Measurements from ENCODE around the gene OCIAD2.
A peak's percentile ranks its signal among the peaks of the same experiment; 100 is the strongest.
"Not testable (repeated sequence)": the region's sequence is repeated elsewhere in the genome, so short reads cannot be mapped to it uniquely, and the experiment has no call there.

OCIAD2 gene, protein sequence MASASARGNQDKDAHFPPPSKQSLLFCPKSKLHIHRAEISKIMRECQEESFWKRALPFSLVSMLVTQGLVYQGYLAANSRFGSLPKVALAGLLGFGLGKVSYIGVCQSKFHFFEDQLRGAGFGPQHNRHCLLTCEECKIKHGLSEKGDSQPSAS

DNA sequence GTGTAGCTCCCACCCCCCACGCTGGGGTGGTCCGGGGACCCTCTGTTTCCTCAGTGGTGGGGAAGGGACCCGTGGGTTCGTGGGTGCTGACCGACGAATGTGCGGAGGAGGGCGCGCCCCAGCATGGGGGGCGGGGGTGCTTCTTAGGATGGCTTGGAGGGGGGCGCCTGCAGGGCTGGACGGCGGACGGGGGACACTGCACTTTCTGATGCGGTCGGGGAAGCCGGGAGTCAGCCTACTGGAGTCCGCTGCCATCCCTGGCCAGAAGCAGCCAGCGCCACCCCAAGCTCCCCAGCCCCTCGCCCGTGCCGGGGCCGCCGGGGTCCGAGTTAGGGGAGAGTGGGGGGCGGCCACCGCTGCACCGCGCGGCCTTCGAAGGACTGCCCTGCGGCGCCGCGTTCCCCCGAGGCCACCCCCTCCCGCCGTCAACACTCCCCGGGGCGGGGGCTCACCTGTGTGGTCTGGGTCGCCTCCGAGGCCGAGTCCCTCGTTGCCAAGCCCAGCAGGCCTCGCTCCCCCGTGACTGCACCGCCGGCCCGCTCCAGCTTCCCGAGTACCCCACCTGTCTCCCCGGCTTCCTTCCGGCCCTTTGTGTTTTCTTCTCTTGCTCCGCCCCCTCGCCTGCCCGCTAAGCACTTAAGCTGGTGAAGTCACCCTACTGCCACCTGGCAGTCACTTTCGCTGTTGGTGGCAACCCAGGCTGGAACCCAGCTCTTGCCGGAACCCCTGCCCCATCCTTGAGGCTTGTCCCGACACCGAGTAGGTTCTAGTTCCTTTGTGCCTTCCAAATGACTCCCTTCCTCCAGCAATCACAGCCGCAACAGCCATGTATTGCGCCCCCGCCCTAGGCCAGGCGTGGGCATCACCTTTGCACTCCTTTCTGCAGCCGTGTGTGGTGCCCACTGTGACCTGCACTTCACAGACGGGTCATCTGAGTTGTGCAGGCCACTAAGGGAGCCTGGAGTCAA lies at the start of gene OCIAD2:
OCIAD2 (minus strand) TSS at position 569 of the 968 bp plus-strand sequence. CDS start 2,225 bp downstream, outside the sequence.
- DNase-seq = peak; percentile 82

DNA sequence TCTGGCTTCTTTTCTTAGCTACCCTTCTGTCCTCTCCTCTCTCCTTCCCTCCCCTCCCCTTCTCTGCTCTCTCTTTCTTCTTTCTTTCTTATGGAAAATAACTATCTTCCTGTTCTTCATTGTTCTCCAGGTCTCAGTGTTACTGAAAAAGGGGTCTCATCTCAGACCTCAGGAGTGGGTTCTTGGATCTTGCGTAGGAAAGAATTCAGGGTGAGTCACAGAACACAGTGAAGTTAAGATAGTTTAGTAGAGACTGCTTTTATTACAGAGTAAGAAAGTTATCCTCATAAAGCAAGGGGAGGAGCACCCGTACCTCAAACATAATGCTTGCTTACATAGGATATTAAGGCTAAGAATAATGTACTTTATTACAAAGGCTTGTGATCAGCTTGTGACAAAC lies 47.7 kb upstream of the OCIAD2 start:
- DNase-seq = no peak

DNA sequence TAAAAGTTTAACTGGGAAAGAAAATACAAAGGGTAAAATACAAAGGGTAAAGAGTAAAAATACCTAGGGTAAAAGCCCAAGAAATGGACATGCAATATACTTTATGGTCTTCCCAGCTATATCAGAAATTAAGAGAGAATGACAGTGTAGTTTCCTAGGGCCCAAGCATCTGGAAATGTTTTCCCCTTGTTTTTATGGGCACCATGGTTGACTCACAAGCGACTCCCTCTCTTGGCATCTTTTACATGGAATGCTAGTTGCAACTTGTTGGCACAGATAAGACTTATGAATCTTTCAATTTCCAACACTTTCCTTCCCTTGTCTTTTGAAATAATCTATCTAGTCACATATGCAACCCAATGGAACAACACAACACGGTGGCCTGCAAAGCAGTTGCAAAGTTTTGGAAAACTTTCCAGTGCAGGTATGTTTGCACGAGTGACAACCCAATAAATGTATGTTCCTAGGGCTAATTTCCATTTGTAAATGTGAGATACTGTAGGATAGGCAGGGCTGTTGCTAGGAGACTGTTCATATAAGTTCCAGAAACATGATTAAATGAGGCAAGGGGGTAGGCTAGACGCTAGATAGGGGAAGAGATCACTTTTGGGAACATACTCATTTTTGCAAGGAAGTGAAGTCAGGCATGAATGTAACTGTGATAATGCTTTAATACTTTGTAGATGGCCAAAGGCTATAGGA lies 43.1 kb upstream of the OCIAD2 start:
- no peak for DNase-seq

DNA sequence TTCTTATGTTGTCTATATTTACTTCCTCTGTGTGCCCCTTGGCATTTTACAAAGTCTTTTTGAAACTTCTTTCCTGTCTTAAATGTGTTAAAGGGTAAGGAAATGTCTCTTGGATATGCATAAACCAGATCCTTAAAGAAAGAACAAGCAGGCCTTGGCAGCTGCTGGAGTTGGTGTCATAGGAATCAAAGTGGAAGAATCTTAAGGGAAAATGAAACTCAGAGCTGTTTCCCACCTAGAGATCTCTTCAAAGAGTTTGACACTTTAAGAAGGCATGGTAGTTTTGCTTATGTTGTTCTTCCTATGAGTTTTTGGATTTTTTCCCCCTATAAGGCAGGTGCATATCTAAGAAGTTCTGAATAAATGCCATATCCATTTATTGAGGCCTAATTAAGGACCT lies 42.5 kb upstream of the OCIAD2 start:
- DNase-seq = no peak

DNA sequence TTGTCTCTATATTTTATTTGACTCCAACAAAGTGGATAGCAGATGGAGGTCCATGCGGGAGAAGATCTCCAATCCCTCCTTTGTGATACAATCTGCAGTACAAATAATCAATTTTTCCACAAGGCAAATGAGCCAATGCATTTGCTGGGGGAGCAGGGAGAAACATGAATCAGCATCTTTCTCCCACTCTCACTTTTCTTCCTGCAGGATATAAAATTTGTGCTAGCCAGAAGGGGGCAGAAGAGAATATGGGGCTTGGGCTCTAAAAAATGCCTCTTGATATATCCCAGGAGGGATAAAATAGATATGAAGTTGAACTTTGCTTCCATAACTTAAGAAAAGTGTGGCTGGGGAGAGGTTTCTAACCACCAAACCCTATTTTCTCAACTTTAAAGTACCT lies 41.2 kb upstream of the OCIAD2 start:
- no peak for DNase-seq

DNA sequence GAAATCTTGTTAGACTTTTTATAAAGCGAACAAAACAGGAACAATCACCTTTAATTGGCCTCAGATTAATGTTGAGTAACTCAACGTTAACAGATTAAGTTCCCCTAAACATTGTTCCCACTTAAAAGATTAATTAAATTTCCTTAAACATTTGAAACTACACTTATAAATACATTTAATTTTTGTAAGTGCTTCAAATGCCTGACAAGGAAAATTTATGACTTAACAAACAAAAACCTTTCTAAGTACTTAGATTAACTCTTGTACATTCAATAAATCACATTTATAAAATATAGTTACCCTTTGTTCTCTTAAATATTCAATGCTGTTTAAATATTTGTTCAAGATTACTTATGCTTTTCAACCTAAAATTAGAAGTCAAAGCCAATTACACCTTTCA lies 39.4 kb upstream of the OCIAD2 start:
- no peak for DNase-seq

DNA sequence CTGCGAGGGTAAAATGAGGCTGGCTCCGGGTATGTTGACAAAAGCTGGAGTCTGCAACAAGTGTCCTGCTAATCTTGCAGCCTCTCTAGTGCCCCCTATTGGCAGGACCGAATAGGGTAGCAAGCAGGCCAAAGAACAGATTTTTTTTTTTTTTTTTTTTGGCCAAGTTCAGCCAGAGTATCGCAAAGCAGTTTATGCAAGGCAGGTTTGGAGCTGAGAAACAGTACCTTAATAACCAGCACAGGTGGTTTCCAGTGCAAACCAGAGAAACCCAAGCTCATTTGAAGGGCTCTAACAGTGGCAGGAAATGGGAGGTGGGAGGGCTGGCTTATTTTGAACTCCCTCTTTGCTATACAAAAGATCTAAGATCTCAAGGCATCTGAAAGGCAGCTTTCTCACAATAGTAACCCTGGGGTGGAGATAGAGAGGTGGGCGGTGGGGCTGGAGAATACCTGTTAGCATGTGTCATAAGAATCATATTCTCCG lies 38.2 kb upstream of the OCIAD2 start:
- DNase-seq = peak; percentile 60

DNA sequence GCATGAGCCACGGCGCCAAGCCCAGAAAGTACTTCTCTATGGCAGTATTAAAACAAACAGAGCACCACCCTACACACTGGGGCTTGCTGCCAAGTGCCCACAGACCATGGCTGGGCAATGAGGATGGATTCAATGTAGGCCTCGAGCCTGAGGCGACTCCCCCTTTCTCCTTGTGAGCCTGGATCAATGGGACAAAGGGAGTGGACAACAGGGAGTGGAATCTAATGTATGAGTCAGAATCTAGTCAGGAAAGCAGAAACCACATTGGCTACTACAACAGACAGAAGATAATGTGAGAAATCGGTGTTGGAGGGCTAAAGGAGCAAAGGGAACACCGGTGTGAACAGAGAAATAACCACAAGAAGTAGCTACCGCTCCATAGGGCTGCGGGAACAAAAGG lies 37.7 kb upstream of the OCIAD2 start:
- no peak for DNase-seq

DNA sequence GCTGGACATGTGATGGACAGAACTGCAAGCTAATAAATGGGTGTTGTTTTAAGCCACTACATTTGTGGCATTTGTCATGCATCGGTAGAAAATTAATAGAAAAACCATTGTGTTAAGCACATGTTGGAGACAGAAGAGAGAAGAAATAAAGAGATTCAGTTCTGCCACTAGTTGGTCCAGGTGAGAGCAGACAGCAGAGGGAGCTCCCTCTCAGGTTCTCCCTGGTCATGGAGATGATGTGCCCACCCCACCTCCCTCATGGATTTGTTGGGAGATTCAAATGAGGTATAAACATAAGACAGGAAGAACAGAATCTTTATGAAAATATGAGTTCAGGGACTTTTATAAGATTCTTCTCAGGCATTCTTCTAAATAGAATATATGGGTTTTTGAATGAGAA lies 36.8 kb upstream of the OCIAD2 start:
- DNase-seq = no peak

DNA sequence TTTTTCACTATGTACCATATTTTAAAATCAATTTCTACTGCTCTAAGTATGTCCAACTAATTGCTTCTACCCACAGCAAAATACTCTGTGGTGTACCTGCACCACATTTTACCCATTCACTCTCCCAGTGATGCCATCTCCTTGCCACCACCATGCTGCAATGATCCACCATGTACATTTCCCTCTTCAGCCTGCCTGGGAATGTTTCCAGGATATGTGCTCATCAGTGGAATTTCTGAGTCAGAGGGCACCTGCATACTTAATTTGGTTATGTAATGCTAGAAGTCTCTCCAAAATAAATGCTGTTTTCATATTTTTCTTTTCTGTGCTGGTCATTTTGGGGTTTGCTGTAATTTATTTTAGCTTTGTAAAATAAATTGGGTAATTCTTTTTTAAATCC lies 33.2 kb upstream of the OCIAD2 start:
- no peak for DNase-seq

DNA sequence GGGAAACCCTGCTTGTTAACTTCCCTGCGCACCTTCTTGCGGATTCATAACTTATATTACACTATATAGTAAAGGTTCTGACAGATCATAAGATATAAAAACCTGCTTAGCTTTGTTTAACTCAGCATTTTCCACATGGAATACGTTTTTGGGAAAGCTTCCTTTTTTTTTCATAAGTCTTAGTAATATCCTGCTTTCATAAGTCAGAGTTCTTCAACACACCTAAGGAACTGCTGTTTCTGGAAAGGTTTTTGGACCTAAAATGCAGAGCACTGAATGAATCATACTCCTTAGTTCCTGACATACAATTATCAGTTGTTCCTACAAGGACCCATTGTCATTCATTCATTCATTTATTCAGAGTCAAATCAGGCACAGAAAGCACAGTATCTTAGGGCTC lies 32.3 kb upstream of the OCIAD2 start:
- DNase-seq = no peak

DNA sequence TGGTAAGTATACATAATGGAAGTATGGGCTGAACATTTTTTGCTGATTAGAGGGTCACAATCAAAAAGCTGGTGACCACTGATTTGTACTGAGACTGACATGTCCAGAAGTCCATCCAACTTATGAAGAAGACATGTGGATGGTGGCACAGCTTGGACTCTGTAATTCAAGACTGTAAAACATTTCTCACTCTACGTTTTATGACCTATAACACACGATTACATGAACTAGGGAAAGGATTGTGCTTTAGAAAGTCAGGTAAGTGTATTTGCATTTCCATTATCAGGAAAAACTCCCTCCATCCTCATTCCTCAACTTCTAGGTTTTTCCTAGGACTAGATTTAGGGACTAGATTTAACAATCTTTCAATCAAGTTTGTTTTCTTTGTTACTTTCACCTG lies 30.5 kb upstream of the OCIAD2 start:
- DNase-seq = no peak

DNA sequence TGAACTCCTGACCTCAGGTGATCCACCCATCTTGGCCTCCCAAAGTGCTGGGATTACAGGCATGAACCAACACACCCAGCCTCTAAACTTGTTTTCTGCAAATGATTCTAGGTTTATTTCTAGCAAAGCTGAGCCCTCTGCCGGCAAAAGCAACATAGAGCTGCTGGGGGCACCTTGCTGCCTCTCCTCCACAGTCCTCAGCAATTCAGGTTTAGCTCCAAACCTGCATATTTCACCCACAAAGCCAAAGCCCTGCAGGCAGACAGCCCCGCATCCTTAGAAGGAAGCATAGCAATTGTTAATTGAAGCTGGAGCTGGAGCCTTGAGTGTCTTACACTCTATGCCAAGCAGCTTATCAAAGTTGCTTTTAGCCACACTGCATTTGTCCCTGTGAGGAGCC lies 24.9 kb upstream of the OCIAD2 start:
- no peak for DNase-seq

DNA sequence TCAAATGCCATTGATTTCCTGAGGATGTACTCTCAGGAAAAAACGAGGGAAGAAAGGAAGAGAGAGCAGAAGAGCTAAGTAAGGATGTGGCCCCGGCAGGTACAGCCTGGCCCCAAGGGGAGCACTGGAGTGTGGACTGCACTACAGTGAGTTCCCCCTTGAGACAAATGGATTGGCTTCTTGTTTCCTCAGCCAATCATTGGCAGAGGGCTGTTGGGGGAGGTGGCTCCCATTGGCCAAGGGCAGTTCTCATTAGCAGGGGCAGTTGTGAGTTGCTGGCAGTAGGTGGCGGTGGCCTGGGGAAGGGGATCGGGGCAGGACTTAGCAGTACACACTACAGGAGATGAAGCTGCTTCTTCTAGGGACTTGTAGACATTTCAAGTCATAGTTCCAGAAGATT lies 24.1 kb upstream of the OCIAD2 start:
- no peak for DNase-seq

DNA sequence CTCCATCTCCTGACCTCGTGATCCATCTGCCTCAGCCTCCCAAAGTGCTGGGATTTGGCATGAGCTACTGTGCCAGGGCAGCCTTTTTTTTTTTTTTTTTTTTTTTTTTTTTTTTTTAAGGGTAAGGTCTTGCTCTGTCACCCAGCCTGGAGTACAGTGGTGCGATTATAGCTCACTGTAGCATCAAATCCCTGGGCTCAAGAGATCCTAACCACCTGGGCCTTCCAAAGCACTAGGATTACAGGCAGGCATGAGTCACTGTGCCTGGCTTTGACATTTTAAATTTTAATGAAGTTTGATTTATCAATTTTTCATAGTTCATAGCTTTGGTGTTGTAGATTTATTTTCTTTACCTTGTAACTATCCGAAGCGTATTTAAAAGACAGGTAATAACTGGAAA lies 17.8 kb upstream of the OCIAD2 start:
- no peak for DNase-seq

DNA sequence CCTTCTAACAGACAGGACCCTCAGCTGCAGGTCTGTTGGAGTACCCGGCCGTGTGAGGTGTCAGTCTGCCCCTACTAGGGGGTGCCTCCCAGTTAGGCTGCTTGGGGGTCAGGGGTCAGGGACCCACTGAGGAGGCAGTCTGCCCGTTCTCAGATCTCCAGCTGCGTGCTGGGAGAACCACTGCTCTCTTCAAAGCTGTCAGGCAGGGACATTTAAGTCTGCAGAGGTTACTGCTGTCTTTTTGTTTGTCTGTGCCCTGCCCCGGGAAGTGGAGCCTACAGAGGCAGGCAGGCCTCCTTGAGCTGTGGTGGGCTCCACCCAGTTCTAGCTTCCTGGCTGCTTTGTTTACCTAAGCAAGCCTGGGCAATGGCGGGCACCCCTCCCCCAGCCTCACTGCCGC lies 16.5 kb upstream of the OCIAD2 start:
- DNase-seq = not testable (repeated sequence)

DNA sequence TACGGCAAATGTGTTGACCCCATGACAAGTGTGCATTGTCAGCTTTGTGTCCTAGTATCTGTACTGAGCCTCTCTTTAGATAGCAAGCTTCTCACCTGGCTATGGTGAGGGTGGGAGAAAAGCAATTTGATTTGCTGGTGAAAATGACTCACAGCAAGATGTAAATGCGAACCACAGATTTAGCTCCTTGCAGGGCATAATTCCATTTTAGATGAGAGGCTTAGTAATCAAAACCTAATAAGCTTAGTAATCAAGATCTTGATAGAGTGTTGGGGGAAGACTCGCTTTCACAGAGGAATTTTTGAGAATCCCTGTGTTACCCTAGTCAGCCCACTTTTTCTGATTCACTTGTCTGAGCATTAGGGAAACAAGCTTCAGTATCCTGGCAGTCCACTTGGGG lies 7.7 kb upstream of the OCIAD2 start:
- DNase-seq = no peak

DNA sequence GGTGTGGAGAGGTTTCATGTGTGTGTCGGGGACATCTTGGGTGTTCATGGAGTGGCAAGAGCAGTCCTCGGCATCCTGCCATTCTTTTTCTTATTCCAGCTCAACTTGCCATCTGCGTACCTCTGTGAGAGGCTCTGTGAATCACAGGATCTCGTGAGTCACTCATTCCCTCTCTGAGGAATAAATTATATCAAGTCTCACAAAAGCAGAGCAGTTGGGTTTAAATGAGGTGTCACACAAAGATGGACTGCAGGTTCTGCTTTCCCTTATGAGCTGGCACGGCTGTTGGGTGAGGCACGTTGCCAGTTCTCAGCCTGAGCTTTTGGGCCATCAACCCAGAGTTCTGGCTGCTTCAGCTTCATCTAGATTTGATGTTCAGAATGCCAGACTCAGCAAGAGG lies 6.8 kb upstream of the OCIAD2 start:
- peak; percentile 24 for DNase-seq

DNA sequence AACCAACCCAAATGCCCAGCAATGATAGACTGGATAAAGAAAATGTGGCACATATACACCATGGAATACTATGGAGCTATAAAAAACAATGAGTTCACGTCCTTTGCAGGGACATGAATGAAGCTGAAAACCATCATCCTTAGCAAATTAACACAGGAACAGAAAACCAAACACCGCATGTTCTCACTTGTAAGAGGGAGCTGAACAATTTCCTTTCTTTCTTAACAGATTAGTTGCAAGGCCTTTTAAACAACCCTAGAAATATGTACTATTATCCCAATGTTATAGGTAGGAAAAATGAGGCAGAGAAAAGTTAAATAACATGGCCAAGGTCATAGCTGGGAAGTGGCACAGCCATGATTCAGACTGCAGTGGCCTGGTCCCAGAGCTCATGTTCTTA lies 5.8 kb upstream of the OCIAD2 start:
- no peak for DNase-seq

DNA sequence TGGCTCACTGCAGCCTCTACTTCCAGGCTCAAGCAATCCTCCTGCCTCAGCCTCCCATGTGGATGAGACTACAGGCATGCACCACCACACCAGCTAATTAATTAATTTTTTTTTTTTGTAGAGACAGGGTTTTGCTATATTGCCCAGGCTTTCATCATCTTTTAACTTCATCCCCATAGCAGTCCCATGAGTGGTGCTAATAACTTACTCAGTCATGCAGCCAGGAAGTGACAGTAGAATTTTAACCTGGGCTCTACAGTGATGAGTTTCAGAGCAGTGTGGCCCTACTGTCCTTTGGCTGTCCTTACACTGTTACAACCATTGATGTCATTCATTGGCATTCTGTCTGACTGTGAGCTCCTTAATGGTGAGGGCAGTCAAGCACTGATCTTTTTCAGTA lies 3.9 kb upstream of the OCIAD2 start:
- no peak for DNase-seq

DNA sequence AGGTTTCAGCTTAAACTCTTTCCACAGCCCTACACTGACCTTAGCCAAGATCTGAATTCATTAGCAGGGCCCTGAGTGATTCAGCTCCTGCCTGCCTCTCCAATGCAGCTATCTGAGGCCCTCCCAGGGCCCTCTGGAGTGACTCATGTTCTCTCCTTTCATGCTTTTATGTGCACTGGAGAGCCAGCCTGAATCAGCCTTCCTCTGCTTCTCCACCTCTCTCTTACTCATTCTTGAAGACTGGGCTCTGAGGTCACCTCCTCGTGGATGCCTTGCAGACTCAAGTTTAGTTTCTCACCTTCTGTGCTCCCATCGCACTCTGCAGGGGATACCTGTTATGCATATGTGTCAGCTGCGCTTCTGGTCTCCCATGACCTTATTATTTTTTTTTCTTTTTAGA lies 3.1 kb upstream of the OCIAD2 start:
- peak; percentile 88 for DNase-seq

DNA sequence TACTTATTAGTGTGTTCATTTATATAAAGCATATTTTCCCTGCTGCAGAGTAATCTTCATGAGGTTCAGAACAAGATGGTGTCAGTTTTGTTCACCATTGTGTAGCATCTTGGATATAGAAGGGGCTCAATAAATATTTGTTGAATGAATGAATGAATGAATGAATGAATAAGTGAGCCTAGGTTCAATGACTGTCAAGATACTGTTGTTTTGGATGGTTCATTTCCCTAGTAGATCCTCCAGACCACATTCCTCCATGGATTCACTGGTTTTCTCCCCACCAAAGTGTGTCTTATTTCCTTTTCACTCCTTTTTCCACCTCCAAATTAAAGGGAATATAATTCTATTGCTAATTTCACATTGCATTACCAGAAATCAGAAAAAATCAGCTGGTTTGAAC lies 2.1 kb upstream of the OCIAD2 start:
- no peak for DNase-seq

DNA sequence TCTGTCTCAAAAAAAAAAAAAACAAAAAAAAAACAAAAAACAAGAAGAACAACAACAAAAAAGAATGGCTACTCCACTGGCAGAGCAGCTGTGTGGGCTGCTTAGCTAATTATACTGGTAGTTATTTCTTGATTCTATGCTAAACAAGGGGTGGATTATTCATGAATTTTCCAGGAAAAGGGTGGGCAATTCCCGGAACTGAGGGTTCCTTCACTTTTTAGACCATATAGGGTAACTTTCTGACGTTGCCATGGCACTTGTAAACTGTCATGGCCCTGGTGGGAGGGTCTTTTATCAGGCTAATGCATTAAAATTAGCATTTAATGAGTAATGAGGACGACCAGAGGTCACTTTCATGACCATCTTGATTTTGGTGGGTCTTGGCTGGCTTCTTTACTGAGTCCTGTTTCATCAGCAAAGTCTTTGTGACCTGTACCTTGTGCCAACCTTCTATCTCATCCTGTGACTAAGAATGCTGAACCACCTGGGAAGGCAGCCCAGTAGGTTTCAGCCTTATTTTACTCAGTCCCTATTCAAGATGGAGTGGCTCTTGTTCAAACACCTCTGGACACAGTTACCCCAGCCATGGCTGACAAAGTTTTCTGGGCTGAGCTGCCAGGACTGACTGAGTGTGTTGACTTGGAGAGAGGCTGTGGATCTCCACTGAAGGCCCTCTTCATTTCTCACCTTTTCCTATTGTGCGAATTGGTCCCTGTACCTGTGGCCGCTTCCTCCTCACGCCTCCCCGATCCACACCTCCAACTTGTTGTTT lies 1.3 kb upstream of the OCIAD2 start:
- DNase-seq = no peak
